ENCODE measurements around the gene CNNM1.

The CNNM1 gene

GRCh38 chr10:99374526-99374925 lies 45.4 kb downstream of the CNNM1 start:
- Histone ChIP-seq H3K27me3 (ENCODE audit: control insufficient read depth, low read length) (no peaks in the 10 kb centered on the region; the same call in none of the 2 replicates), H3K4me1 (ENCODE audit: control insufficient read depth, low read length) (no peaks in the 10 kb centered on the region), H3K9me2 (replicated peaks; ENCODE audit: control insufficient read depth, low read length) (no peaks in the 10 kb centered on the region), H3K4me3 (ENCODE audit: low read length) (no peak overlapping the region), H3K27ac (ENCODE audit: low read depth, low read length) (no peak overlapping the region), H3K36me3 (ENCODE audit: control insufficient read depth, low read length) (no peaks in the 10 kb centered on the region), H3K9me3 (ENCODE audit: control insufficient read depth, insufficient read depth, low read length) (no peaks in the 10 kb centered on the region), H4K20me1 (ENCODE audit: control insufficient read depth, insufficient read depth, low read depth, low read length) (no peaks in the 10 kb centered on the region), H3K79me2 (ENCODE audit: control insufficient read depth, low read length) (no peaks in the 10 kb centered on the region), H3F3A (ENCODE audit: control insufficient read depth, insufficient read depth) (no peaks in the 10 kb centered on the region), H3K4me2 (ENCODE audit: low read length) (no peak overlapping the region)
- TF ChIP-seq EZH2phosphoT487 (IDR thresholded peaks at IDR 0.05; ENCODE audit: borderline replicate concordance, low read length) (no peak), CTCF (IDR thresholded peaks at IDR 0.05; ENCODE audit: low read depth, low read length, poor library complexity, severe bottlenecking) (no peak)

GRCh38 chr10:99374972-99375371 lies 45.8 kb downstream of the CNNM1 start:
- Histone ChIP-seq H3K9me3 (ENCODE audit: control insufficient read depth, insufficient read depth, low read length) (no peaks in the 10 kb centered on the region), H3K4me3 (ENCODE audit: low read length) (no peak overlapping the region), H3K36me3 (ENCODE audit: control insufficient read depth, low read length) (no peaks in the 10 kb centered on the region), H3F3A (ENCODE audit: control insufficient read depth, insufficient read depth) (no peaks in the 10 kb centered on the region), H4K20me1 (ENCODE audit: control insufficient read depth, insufficient read depth, low read depth, low read length) (no peaks in the 10 kb centered on the region), H3K79me2 (ENCODE audit: control insufficient read depth, low read length) (no peaks in the 10 kb centered on the region), H3K4me2 (ENCODE audit: low read length) (no peak overlapping the region), H3K27ac (ENCODE audit: low read depth, low read length) (no peak overlapping the region), H3K4me1 (ENCODE audit: control insufficient read depth, low read length) (no peaks in the 10 kb centered on the region), H3K27me3 (ENCODE audit: control insufficient read depth, low read length) (no peaks in the 10 kb centered on the region; the same call in 1 of the 2 replicates), H3K9me2 (replicated peaks; ENCODE audit: control insufficient read depth, low read length) (no peaks in the 10 kb centered on the region)
- no peak for TF ChIP-seq EZH2phosphoT487 (IDR thresholded peaks at IDR 0.05; ENCODE audit: borderline replicate concordance, low read length)
- TF ChIP-seq CTCF (IDR thresholded peaks at IDR 0.05; ENCODE audit: low read depth, low read length, poor library complexity, severe bottlenecking): no peak

- H3K36me3 ChIP-seq (ENCODE audit: control insufficient read depth, low read length): no peaks in the 10 kb centered on the region
- no peaks in the 10 kb centered on the region; the same call in 1 of the 2 replicates for H3K27me3 ChIP-seq (ENCODE audit: control insufficient read depth, low read length)
- no peaks in the 10 kb centered on the region for H4K20me1 ChIP-seq (ENCODE audit: control insufficient read depth, insufficient read depth, low read depth, low read length)
These were observed 46.3 kb downstream of the CNNM1 start for GRCh38 chr10:99375426-99375825.

More at GRCh38 chr10:99375426-99375825, 46.3 kb downstream of the CNNM1 start:
- no peak for TF ChIP-seq CTCF (IDR thresholded peaks at IDR 0.05; ENCODE audit: low read depth, low read length, poor library complexity, severe bottlenecking)
- TF ChIP-seq EZH2phosphoT487 (IDR thresholded peaks at IDR 0.05; ENCODE audit: borderline replicate concordance, low read length): no peak
- H3K9me2 ChIP-seq (replicated peaks; ENCODE audit: control insufficient read depth, low read length): no peaks in the 10 kb centered on the region
- no peak overlapping the region for H3K4me2 ChIP-seq (ENCODE audit: low read length)
- no peaks in the 10 kb centered on the region for H3F3A ChIP-seq (ENCODE audit: control insufficient read depth, insufficient read depth)
- no peaks in the 10 kb centered on the region for H3K79me2 ChIP-seq (ENCODE audit: control insufficient read depth, low read length)
- no peak overlapping the region for H3K4me3 ChIP-seq (ENCODE audit: low read length)
- H3K27ac ChIP-seq (ENCODE audit: low read depth, low read length): no peak overlapping the region
- H3K4me1 ChIP-seq (ENCODE audit: control insufficient read depth, low read length): no peaks in the 10 kb centered on the region
- H3K9me3 ChIP-seq (ENCODE audit: control insufficient read depth, insufficient read depth, low read length): no peaks in the 10 kb centered on the region
